Left colon (tissue), 2 donors: ENCODE data around the gene HOXD4. TPM values are rescaled to one million over a fixed set of nuclear protein-coding genes. Genes with fewer than 3 reads are reported as not detected.

Experiments
- ATAC-seq: fragments of 200-7000 bp; cut with Tn5 transposase; one replicate; pipeline ENCODE4 v1.9.1; 2020; ENCODE audit warnings: mild to moderate bottlenecking, moderate library complexity
- DNase-seq, 2 donors: peaks; one replicate each; pipeline ENCODE4 v3.0.0-alpha.2; 2020
- intact Hi-C, 2 donors: fragments of 100-400 bp; cut with DNase I in 1 of 2; cut with micrococcal nuclease in 1 of 2; formaldehyde crosslinking; loops; one replicate each; pipeline versions ENCODE4 v1.11.2 to v1.14.0; 2022; cut with DNase I, micrococcal nuclease
- long read RNA-seq: library from polyadenylated mRNA; unstranded; transcript quantifications from one replicate; pipeline ENCODE4 v2.0.0, GENCODE V29; 2021
- total RNA-seq, 2 donors: library from RNA; stranded (reverse); fragmentation: NEBNext Ultra II Directional; extraction: Animal tissue kit (Norgen Biotek cat#: 25700); gene quantifications; one replicate each; pipeline ENCODE4 v1.2.1, GENCODE V29; 2021
- donor health status: DM: no; HTN: no; CAD: no.
- donor health status: DM: yes; HTN: yes; CAD: no.

Gene HOXD4
- total RNA-seq: 1 to 10 TPM; 3.8 to 9.7 TPM
- long read RNA-seq: 0 reads

GRCh38 chr2:176151442-176152287 is at the start of gene HOXD4:
HOXD4 (plus strand) TSS chr2:176151550; CDS start chr2:176151634, 84 bp downstream.
- intact Hi-C loops: no loop called here
- DNase-seq: no peak
- no peak for ATAC-seq

GRCh38 chr2:176101842-176102241 is 49.5 kb upstream of the HOXD4 start:
- intact Hi-C loops: no loop called here
- no peak for ATAC-seq
- DNase-seq: no peak

GRCh38 chr2:176102309-176102866 is 49.0 kb upstream of the HOXD4 start:
- ATAC-seq: no peak
- DNase-seq: no peak
- intact Hi-C loops: no loop called here

DNA sequence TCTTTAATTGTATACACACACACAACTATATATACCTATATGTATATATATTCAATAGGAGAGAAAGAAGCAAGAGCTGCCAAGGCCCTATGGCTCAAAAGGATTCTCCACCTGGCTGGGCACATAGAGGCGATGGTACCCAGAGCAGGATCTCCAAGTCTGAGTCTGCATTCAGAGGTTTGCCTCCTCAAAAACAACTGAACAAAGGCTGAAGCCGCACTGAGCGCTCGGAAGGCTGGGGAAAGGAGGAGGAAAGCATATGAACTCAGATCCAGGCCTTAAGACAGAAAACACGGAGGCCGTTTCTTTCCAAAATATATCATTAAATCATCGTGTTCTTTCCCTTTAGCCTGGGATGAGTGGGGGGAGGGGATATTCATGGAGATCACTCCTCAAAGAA is 48.2 kb upstream of the HOXD4 start:
- DNase-seq (no peak), ATAC-seq (no peak)
- intact Hi-C loops: no loop called here

- no peak for ATAC-seq
- DNase-seq: peak in 1 of 2 donors; percentile 6
- intact Hi-C loops: no loop called here
Observed at GRCh38 chr2:176103742-176104315, 47.5 kb upstream of the HOXD4 start.

DNA sequence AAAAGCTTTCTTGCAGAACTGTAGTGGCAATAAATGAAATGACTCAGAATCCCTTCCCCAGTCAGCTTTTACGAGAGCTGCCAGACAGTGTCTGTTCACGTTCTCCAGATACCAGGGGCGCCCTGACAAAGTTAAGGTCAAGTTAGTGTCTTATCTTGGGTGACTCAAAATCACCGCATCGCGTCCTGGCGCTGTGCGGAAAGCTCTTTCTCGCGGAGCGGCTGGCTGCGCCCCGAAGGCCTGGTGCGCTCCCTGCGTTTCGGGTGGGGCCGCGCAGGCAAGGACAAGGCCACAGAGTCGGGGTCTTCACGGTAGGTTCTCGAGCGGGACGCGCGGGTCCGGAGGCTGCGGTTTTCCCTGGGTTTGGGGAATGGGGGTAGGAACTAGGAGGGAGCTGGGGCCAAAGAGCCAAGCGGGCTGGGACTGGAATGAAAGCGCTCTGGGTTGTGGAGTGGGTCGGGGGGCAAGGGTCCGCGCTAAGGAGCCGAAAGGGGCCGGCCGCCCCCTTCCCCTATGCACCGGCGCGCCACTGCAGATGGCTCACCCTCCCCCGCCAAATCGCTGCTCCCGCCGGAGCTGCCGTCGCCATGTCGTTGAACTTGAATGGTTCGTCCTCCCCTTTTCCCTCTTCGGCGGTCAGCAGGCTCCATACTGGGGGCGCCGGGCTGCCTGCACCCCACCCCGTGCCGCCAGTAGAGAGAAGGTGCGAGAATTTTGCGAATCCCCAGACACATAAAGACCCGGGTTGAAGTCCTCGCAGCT is 46.9 kb upstream of the HOXD4 start:
- peak; percentile 9 for ATAC-seq
- DNase-seq: peak in 1 of 2 donors; percentile 27
- intact Hi-C loops: no loop called here

DNA sequence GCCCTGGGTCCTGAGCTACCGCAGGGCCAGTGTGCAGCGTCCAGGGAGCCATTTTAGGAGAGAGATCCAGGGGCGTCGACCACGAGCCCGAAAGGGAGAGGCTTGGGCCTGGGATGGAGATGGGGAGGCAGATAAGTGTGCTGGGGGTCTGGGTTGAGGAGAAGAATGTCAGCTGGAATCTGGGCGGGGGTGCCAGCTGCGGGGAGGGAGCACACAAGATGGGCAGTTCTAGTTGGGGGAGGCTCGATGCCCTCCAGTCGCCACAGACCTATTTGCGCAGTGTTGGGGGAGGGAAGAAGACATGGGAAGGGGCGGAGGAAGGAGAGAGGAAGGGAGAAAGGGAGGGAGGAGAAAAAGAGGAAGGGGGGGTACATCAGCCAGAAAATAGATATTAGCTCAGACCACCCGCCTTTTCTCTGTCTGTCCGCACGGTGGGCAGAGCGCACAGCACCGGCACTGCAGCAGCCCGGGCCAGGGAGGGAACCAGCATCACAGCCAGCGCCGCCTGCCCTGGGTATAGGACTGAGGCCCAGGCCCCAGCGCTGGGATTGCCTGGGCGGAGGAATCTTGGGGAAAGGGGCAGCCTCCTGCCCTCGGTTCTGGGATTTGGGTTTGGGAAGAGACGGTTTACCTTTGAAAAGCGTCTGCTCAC is 46.1 kb upstream of the HOXD4 start:
- intact Hi-C loops: no loop called here
- DNase-seq: peak in 1 of 2 donors; percentile 11
- no peak for ATAC-seq

DNA sequence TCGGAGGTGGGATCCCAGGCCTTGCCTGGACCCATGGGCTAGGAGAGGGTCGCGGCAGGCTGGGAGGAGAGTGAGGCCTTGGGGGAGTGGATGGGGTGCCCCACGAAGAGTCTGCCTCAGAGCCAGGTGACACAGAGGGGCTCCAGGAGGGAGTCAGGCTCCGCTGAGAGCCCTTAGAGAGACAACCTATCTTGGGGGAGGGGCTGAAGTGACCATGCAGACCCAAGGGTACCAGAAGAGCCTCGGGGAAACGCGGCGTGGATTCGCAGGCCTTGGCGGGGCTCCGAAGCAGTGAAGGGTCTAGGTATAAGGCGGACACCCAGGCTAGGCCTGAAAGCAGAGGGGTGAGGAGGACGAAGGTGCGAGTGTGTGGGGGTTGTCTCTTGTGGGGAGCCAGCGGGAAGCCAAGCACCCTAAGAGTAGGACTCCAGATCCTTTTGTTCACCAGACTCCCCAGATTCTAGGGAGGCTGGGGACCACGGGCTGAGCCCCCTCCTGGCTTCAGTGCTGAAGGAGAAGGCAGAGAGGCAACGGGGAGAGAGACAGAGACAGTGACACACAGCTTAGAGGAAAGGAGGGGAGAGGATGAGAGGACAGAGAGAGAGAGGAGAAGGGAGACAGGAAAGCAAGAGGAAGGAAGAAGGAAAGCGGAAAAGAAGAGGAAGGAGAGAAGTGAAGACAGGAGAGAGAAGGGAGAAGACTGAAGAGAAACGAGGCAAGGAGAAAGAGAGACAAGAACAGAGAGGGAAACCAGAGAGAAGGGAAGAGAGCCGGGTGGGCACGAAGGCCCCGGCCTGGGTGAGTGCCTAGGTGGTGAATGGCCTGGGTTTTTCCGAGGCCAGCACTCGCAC is 45.4 kb upstream of the HOXD4 start:
- intact Hi-C loops: no loop called here
- DNase-seq: peak in 1 of 2 donors; percentile 6
- no peak for ATAC-seq

GRCh38 chr2:176106581-176107539 is 44.5 kb upstream of the HOXD4 start, which contains the start of gene HOXD11:
HOXD11 (plus strand) TSS chr2:176107280; CDS start chr2:176107356, 76 bp downstream.
- intact Hi-C loops: no loop called here
- peak in 1 of 2 donors; percentile 71 for DNase-seq
- ATAC-seq: peak; percentile 58

DNA sequence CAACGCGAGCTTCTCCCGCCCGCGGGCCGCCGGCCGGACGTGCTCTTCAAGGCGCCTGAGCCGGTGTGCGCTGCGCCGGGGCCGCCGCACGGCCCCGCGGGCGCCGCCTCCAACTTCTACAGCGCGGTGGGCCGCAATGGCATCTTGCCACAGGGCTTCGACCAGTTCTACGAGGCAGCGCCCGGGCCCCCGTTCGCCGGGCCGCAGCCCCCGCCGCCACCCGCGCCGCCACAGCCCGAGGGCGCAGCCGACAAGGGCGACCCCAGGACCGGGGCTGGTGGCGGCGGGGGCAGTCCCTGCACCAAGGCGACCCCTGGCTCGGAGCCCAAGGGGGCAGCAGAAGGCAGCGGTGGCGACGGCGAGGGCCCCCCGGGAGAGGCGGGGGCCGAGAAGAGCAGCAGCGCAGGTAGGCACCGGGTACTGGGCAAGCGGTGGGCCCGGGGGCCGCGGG is 43.6 kb upstream of the HOXD4 start:
- peak in 1 of 2 donors; percentile 28 for DNase-seq
- ATAC-seq: no peak
- intact Hi-C loops: no loop called here

DNA sequence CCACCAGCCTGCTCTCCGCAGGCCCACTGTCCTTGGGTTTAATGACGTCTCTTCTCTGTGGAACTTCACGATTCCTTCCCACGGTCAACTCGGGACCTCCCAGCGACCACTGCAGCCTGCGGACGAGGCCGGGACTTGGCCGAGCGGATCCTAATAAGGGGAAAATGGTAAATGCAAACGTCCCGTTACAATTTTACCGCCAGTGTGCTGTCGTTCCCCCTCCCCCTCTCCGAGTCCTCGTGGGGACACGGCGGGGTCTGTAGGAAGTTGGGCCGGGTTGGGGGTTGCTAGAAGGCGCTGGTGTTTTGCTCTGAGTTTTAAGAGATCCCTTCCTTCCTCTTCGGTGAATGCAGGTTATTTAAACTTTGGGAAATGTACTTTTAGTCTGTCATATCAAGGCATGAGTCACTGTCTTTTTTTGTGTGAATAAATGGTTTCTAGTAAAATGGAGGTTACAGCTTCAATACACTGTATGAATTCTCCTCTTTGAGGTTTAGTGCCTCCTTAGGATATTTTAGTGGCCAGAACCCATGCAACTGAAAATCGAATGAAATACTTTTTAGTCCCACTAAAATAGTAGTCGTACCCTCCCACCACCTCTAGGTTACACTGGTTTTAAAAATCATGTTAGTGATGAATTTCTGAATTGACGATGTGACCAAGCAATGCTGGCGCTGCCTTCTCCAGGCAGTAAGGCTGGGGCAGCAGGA is 42.0 kb upstream of the HOXD4 start:
- intact Hi-C loops: no loop called here
- DNase-seq (peak in 1 of 2 donors; percentile 4), ATAC-seq (no peak)

DNA sequence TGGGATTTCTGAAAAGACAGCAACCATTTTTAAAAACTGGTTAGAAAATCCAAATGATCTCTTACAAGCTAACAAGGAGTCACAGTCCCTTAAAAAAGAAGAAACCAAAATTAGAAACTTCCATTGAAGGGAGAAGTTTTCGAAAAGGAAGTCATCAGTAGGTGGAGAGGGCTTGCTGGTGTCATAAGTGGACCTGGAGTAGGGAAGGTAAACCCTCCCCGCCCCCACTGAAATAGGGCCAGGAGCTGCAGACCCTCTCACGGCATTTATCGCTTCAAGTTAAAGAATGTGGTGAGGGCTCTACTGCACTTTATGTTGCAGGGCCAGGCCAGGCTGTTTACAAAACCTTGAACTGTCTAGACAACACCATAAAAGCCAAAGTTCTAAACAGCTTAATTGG is 41.4 kb upstream of the HOXD4 start:
- DNase-seq: no peak
- intact Hi-C loops: no loop called here
- ATAC-seq: no peak

DNA sequence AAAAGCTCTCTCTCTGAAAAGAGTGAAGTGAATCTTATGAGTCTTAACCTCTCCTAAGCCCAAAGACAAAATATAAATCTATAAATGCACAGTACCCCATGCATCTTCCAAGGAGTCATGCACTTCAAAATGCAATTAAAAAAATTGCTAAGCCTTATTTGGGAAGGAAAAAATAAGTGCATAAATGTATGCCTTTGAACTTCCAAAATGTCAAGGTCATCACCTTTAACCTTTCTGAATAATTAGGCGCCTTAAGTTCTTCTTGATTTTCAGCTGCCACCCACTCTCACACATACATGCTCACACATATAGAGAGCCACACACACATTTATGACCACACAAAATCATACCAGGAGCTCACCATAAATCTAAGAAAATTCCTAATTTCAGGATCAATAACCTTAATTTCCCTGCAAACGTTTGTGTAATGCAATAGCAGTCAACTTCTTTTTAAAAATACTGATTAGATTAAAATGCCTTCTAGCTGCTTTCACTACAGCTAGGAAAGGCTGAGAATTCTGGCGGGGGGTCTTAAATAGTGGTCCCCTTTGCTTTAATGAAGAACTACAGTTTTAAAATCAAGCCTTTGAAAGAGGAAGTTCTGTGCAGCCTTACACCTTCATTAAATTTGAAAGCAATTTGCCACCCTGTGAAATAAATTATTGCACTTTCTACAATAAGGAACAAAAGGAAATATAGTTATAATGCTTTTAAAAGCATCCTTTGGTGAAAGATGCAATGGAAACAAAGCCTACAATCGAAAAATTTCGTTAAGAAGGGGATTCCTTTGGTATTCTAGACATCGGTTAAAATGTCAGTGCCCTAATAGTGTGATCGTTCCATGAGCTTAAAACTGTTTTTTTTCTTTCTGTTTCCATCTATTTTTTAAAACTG is 40.7 kb upstream of the HOXD4 start:
- ATAC-seq (no peak), DNase-seq (no peak)
- intact Hi-C loops: no loop called here

- peak in 1 of 2 donors; percentile 81 for DNase-seq
- intact Hi-C loops: no loop called here
- ATAC-seq: peak; percentile 29
Observed at GRCh38 chr2:176111309-176111663, 40.1 kb upstream of the HOXD4 start.

DNA sequence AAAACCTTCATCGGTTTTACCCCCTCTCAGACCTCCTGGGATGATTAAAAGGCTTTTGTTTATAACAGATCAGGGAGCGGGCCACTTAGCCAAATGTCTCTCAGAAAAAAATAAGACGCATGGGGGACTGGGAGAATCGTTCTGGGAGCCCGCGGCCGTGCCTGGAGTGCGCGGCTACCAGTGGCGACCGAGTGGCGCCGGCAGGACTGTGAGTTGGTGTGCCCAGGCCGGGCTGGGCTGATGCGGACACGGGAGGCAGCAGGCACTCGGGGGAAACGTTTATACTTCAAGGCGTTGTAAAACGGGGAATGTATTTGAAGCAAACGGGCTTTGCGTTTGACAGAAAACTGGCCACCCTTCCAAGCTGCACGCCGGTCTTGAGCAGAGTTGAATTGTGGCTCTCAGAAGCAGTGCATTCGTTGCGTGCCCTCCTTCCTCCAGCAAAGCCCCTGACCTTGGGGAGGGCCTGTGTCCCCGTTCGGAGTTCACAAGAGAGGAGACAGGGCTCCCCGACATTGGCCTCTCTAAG is 39.4 kb upstream of the HOXD4 start:
- intact Hi-C loops: no loop called here
- DNase-seq (no peak), ATAC-seq (no peak)
